B cell (primary cell): ENCODE data around the gene SLC25A21. TPM values are rescaled to one million over a fixed set of nuclear protein-coding genes. Genes with fewer than 3 reads are reported as not detected.

ENCODE experiments used
- ATAC-seq: fragments of 200-7000 bp; cut with Tn5 transposase; one replicate; pipeline ENCODE4 v1.10.0; 2021; ENCODE audit warnings: low read depth, mild to moderate bottlenecking, moderate number of reproducible peaks, moderate library complexity
- CTCF ChIA-PET: fragments of 350-600 bp; sonication (Branson Sonifier 250); formaldehyde crosslinking; loops from one replicate; lab custom pipeline; 2021; ENCODE audit warnings: antibody characterized with exemption, inconsistent platforms; lab: Charles Lee
- POLR2A ChIA-PET: fragments of 350-600 bp; sonication (Branson Sonifier 250); formaldehyde crosslinking; loops from one replicate; lab custom pipeline; 2021; ENCODE audit warnings: antibody characterized with exemption; lab: Charles Lee
- DNase-seq: peaks from one replicate; pipeline ENCODE4 v3.0.0; 2013
- H2AFZ ChIP-seq: 2 replicates; pipeline ENCODE4 v1.6.1; 2012; ENCODE audit warnings: mild to moderate bottlenecking, low read depth, low read length; ENCODE audit not compliant: insufficient read depth, poor library complexity, severe bottlenecking
- H3K27ac ChIP-seq, 2 donors: 1 replicate in 1 of 2; 2 replicates in 1 of 2; pipeline ENCODE4 v1.5.1; 2012 to 2013; ENCODE audit warnings: low read length in 2 of 2, mild to moderate bottlenecking in 2 of 2, moderate library complexity in 1 of 2
- H3K27me3 ChIP-seq, 4 experiments: fragments of 200-600 bp in 1 of 4; sonication (generic) in 1 of 4; replicated peaks in 1 of 4; 1 replicate in 2 of 4; 2 replicates in 2 of 4; pipeline versions ENCODE4 v1.6.1 to v1.7.0; 2013 to 2016; ENCODE audit warnings: low read length in 3 of 4, mild to moderate bottlenecking in 2 of 4, mixed read lengths in 1 of 4, moderate library complexity in 1 of 4; ENCODE audit not compliant: insufficient read depth in 4 of 4, control insufficient read depth in 3 of 4; ENCODE audit errors: control extremely low read depth in 1 of 4
- H3K36me3 ChIP-seq, 2 experiments: replicated peaks in 1 of 2; 1 replicate in 1 of 2; 2 replicates in 1 of 2; pipeline versions ENCODE4 v1.6.1 to v1.7.1; 2013; ENCODE audit warnings: low read length in 1 of 2; ENCODE audit not compliant: insufficient read depth in 2 of 2, control insufficient read depth in 1 of 2; ENCODE audit errors: control extremely low read depth in 1 of 2, extremely low read depth in 1 of 2
- H3K4me1 ChIP-seq, 2 donors: fragments of 200-600 bp in 1 of 2; sonication (generic) in 1 of 2; 1 replicate in 1 of 2; 2 replicates in 1 of 2; pipeline versions ENCODE4 v1.5.1 to v1.6.1; 2013 to 2017; ENCODE audit warnings: low read length in 2 of 2; ENCODE audit not compliant: control insufficient read depth in 2 of 2, insufficient read depth in 2 of 2
- H3K4me2 ChIP-seq: replicated peaks from 2 replicates; pipeline ENCODE3; 2012; ENCODE audit warnings: mild to moderate bottlenecking, low read depth, low read length; ENCODE audit not compliant: poor library complexity, severe bottlenecking
- H3K4me3 ChIP-seq, 5 experiments: fragments of 200-600 bp in 1 of 5; sonication (generic) in 1 of 5; 1 replicate in 3 of 5; 2 replicates in 2 of 5; pipeline versions ENCODE4 v1.5.1 to v1.7.0; 2011 to 2016; ENCODE audit warnings: low read length in 4 of 5, mild to moderate bottlenecking in 4 of 5, low read depth in 2 of 5, control low read depth in 1 of 5, moderate library complexity in 1 of 5; ENCODE audit not compliant: insufficient read depth in 1 of 5; ENCODE audit errors: control extremely low read depth in 1 of 5, extremely low read depth in 1 of 5
- H3K79me2 ChIP-seq: fragments of 200-600 bp; sonication (generic); one replicate; pipeline ENCODE4 v1.6.0; 2016; ENCODE audit warnings: low read length; ENCODE audit not compliant: control insufficient read depth, insufficient read depth
- H3K9ac ChIP-seq: fragments of 200-600 bp; sonication (generic); 2 replicates; pipeline ENCODE4 v1.6.1; 2017; ENCODE audit warnings: mild to moderate bottlenecking, low read length, moderate library complexity
- H3K9me3 ChIP-seq, 3 donors: one replicate each; pipeline versions ENCODE4 v1.6.1 to v1.7.1; 2013; ENCODE audit warnings: low read length in 2 of 3; ENCODE audit not compliant: control insufficient read depth in 2 of 3, insufficient read depth in 1 of 3; ENCODE audit errors: control extremely low read depth in 1 of 3
- H4K20me1 ChIP-seq: 2 replicates; pipeline ENCODE4 v1.6.0; 2012; ENCODE audit warnings: mild to moderate bottlenecking, low read length; ENCODE audit not compliant: insufficient read depth, control insufficient read depth, poor library complexity, severe bottlenecking
- H3K27ac Mint-ChIP-seq: one replicate; pipeline ENCODE4 v1.8.0; 2021; ENCODE audit warnings: mixed read lengths
- H3K27me3 Mint-ChIP-seq: one replicate; pipeline ENCODE4 v1.8.0; 2021; ENCODE audit warnings: mixed read lengths
- H3K4me1 Mint-ChIP-seq: one replicate; pipeline ENCODE4 v1.8.0; 2021; ENCODE audit warnings: mixed read lengths
- H3K4me3 Mint-ChIP-seq: one replicate; pipeline ENCODE4 v1.8.0; 2021; ENCODE audit warnings: mixed read lengths
- H3K9me3 Mint-ChIP-seq: one replicate; pipeline ENCODE4 v1.8.0; 2022; ENCODE audit warnings: mixed read lengths; ENCODE audit not compliant: insufficient read depth
- CTCF ChIP-seq: fragments of 200-600 bp; IDR thresholded peaks from one replicate; pipeline ENCODE4 v1.8.0; 2022; ENCODE audit warnings: antibody characterized with exemption, mild to moderate bottlenecking
- EZH2 ChIP-seq: IDR thresholded peaks from 2 replicates; pipeline ENCODE4 v1.6.1; 2012; ENCODE audit warnings: borderline replicate concordance, low read depth, mild to moderate bottlenecking, moderate library complexity, low read length; ENCODE audit not compliant: insufficient read depth, poor library complexity, severe bottlenecking
- WGBS: methylation state at CpG from one replicate; pipeline ENCODE4 v1.1.5; 2013; ENCODE audit warnings: missing lambda C conversion rate; ENCODE audit not compliant: insufficient coverage; 5-methylcytosine and 5-hydroxymethylcytosine counted together
- intact Hi-C: fragments of 100-400 bp; cut with micrococcal nuclease; formaldehyde crosslinking; loops from one replicate; pipeline ENCODE4 v1.10.0; 2022
- polyA plus RNA-seq: library from polyadenylated mRNA; depleted of rRNA; stranded (reverse); fragments of >200 nt; gene quantifications from 2 replicates; pipeline ENCODE4 v1.2.3, GENCODE V29; 2012
- total RNA-seq, 2 donors: library from RNA; stranded (reverse); fragments of 120-200 nt in 1 of 2; gene quantifications; 1 replicate in 1 of 2; 2 replicates in 1 of 2; pipeline versions ENCODE4 v1.2.3 to v1.2.4, GENCODE V29; 2013 to 2022

Gene SLC25A21
- total and polyA plus RNA-seq, 2 donors (not counting 1 experiment from before 2014, with no cell fraction given): not detected

GRCh38 chr14:37215345-37215744, 42.9 kb upstream of the SLC25A21 start:
- Mint-ChIP-seq H3K27me3 (no peaks in the 10 kb centered on the region), H3K9me3 (no peaks in the 10 kb centered on the region), H3K4me1 (no peaks in the 10 kb centered on the region), H3K4me3 (no peak overlapping the region), H3K27ac (no peak overlapping the region)
- H3K4me1 ChIP-seq: no peaks in the 10 kb centered on the region
- ATAC-seq (no peak), DNase-seq (no peak)
- intact Hi-C loops: no loop called here
- WGBS: no CpG with 5 or more reads among the region's 3 CpGs
- peaks cover 0 to 17% (median 0%) of the 10 kb centered on the region in 3 donors for H3K9me3 ChIP-seq
- H3K36me3 ChIP-seq: no peaks in the 10 kb centered on the region
- H2AFZ ChIP-seq: no peak overlapping the region
- no peaks in the 10 kb centered on the region for H4K20me1 ChIP-seq
- H3K4me3 ChIP-seq: no peak overlapping the region
- H3K27ac ChIP-seq: no peak overlapping the region
- no peaks in the 10 kb centered on the region for H3K27me3 ChIP-seq
- no peak overlapping the region for H3K4me2 ChIP-seq
- TF ChIP-seq CTCF (no peak), EZH2 (no peak)
- H3K9ac ChIP-seq: no peak overlapping the region
- ChIA-PET POLR2A (no interaction called here), CTCF (no interaction called here)
- no peaks in the 10 kb centered on the region for H3K79me2 ChIP-seq

- DNase-seq (no peak), ATAC-seq (no peak)
- Histone ChIP-seq H3K4me3 (no peak overlapping the region), H3K9me3 (peaks cover 0 to 17% (median 0%) of the 10 kb centered on the region in 3 donors), H3K27me3 (no peaks in the 10 kb centered on the region), H3K27ac (no peak overlapping the region), H3K4me2 (no peak overlapping the region), H3K36me3 (no peaks in the 10 kb centered on the region), H3K9ac (no peak overlapping the region), H3K4me1 (no peaks in the 10 kb centered on the region), H3K79me2 (no peaks in the 10 kb centered on the region), H2AFZ (no peak overlapping the region), H4K20me1 (no peaks in the 10 kb centered on the region)
- TF ChIP-seq EZH2 (no peak), CTCF (no peak)
- Mint-ChIP-seq H3K27me3 (no peaks in the 10 kb centered on the region), H3K4me1 (no peaks in the 10 kb centered on the region), H3K27ac (no peak overlapping the region), H3K9me3 (no peaks in the 10 kb centered on the region), H3K4me3 (no peak overlapping the region)
- CTCF ChIA-PET: no interaction called here
- intact Hi-C loops: no loop called here
- POLR2A ChIA-PET: no interaction called here
Observed at GRCh38 chr14:37213016-37213415, 40.6 kb upstream of the SLC25A21 start.
